ENCODE measurements around the gene CFAP119.
A peak's percentile ranks its signal among the peaks of the same experiment; 100 is the strongest.

CFAP119 gene

DNA sequence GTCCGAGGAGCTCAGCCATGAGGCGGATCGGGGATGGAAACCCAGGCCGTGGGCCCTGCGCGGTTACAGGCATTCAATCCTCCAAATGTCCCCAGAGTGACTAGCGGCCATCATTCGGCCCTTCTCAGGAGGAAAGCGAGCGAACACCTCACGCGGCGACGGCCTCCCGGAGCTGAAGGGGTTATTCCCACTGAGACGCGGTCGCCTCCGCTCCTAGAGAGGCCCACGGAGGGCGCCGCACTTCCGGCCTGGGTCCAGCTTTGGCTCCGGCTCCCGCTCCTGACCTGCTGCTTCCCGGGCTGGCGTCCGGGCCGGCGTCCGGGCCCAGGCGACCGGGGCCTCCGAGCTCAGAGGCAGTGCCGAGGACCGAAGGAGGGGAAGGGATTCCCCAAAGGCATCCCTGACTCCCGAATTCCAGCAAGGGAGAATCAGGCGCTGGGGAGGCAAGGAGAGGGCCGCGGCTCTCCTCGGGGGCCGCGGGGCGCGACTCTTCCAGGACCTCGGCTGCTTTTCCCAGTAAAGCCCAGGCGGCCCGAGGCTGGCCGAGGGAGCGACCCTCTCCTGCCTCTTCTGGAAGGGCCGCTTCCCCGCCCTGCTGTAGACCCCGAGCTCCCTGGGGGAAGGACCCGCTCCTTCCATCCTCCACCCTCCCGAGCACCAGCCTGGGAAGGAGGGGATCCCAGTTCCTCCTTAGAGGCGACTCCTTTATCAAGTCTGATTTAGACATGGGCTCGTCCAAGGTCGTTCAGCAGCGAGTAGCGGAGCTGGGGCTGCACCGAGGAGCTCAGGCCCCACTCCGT, 43.7 kb upstream of the CFAP119 start:
- Histone ChIP-seq H2BK120ac (ENCODE audit: low read depth, low read length) (no peak overlapping the region), H3K9ac (ENCODE audit: low read depth, low read length, poor library complexity) (peak overlapping the region; percentile 83), H2BK5ac (ENCODE audit: low read length) (peak overlapping the region; percentile 87), H3K4me1 (ENCODE audit: control insufficient read depth in 2 of 2, insufficient read depth in 1 of 2, low read depth in 1 of 2, low read length in 2 of 2) (peaks cover 3 to 7% of the 10 kb centered on the region in 2 donors), H2BK12ac (ENCODE audit: low read length) (no peak overlapping the region), H3K18ac (ENCODE audit: low read length) (peak overlapping the region; percentile 96), H3K4ac (ENCODE audit: low read length) (peak overlapping the region; percentile 53), H2AFZ (ENCODE audit: low read length) (peak overlapping the region; percentile 95), H3K14ac (ENCODE audit: low read length) (peak overlapping the region; percentile 97), H2AK5ac (ENCODE audit: low read depth, low read length) (peak overlapping the region; percentile 31), H4K8ac (ENCODE audit: low read depth, low read length) (no peak overlapping the region), H3K4me2 (ENCODE audit: insufficient read depth, low read length, poor library complexity, severe bottlenecking) (peak overlapping the region; percentile 78), H4K91ac (ENCODE audit: low read depth, low read length, poor library complexity) (no peak overlapping the region), H2BK15ac (ENCODE audit: low read length) (peak overlapping the region; percentile 77), H3K27me3 (ENCODE audit: control insufficient read depth in 3 of 3, insufficient read depth in 3 of 3, low read depth in 1 of 3, low read length in 3 of 3) (peaks cover 0 to 2% (median 0%) of the 10 kb centered on the region in 3 experiments), H3K4me3 (ENCODE audit: low read length in 2 of 2) (peak overlapping the region; percentile 85 to 91), H3K27ac (replicated peaks; ENCODE audit: low read length) (peak overlapping the region; percentile 82), H3K9me3 (replicated peaks in 1 of 2; ENCODE audit: control insufficient read depth in 2 of 2, insufficient read depth in 1 of 2, low read depth in 1 of 2, low read length in 2 of 2) (no peaks in the 10 kb centered on the region), H3K23ac (ENCODE audit: low read depth, low read length, poor library complexity) (peak overlapping the region; percentile 75), H3K36me3 (replicated peaks in 1 of 2; ENCODE audit: control insufficient read depth in 2 of 2, insufficient read depth in 2 of 2, low read length in 2 of 2) (no peaks in the 10 kb centered on the region), H3K79me1 (ENCODE audit: low read depth, low read length) (no peaks in the 10 kb centered on the region)
- no CpG with 5 or more reads among the region's 62 CpGs for WGBS, 2 donors (ENCODE audit: extremely low coverage in 2 of 2, insufficient read length in 2 of 2, insufficient replicate concordance in 1 of 2)
- peak; percentile 75 for DNase-seq (ENCODE audit: low spot score)

DNA sequence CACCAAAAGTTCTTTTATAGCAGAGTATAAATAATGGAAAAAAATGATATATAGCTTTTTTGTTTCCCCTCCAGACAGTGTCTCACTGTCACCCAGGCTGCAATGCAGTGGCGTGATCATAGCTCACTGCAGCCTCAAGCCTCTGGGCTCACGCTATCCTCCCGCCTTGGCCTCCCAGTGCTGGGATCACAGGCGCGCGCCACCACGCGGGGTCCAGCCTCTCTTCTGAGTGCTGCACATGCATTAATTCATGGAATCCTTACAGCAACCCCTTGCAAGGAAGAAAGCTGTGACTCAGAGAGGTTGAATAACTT, 43.2 kb upstream of the CFAP119 start:
- Histone ChIP-seq H3K27ac (replicated peaks; ENCODE audit: low read length) (no peak overlapping the region), H2BK15ac (ENCODE audit: low read length) (peak overlapping the region; percentile 77), H3K4ac (ENCODE audit: low read length) (no peak overlapping the region), H4K91ac (ENCODE audit: low read depth, low read length, poor library complexity) (no peak overlapping the region), H2BK5ac (ENCODE audit: low read length) (no peak overlapping the region), H3K9ac (ENCODE audit: low read depth, low read length, poor library complexity) (peak overlapping the region; percentile 0), H3K4me1 (ENCODE audit: control insufficient read depth in 2 of 2, insufficient read depth in 1 of 2, low read depth in 1 of 2, low read length in 2 of 2) (peaks cover 3 to 7% of the 10 kb centered on the region in 2 donors), H3K4me2 (ENCODE audit: insufficient read depth, low read length, poor library complexity, severe bottlenecking) (peak overlapping the region; percentile 78), H2AK5ac (ENCODE audit: low read depth, low read length) (no peak overlapping the region), H3K18ac (ENCODE audit: low read length) (peak overlapping the region; percentile 68), H2BK12ac (ENCODE audit: low read length) (no peak overlapping the region), H3K14ac (ENCODE audit: low read length) (no peak overlapping the region), H4K8ac (ENCODE audit: low read depth, low read length) (no peak overlapping the region), H3K23ac (ENCODE audit: low read depth, low read length, poor library complexity) (no peak overlapping the region), H2BK120ac (ENCODE audit: low read depth, low read length) (no peak overlapping the region), H3K9me3 (replicated peaks in 1 of 2; ENCODE audit: control insufficient read depth in 2 of 2, insufficient read depth in 1 of 2, low read depth in 1 of 2, low read length in 2 of 2) (no peaks in the 10 kb centered on the region), H3K4me3 (ENCODE audit: low read length in 2 of 2) (peak overlapping the region; percentile 85 to 91), H2AFZ (ENCODE audit: low read length) (peak overlapping the region; percentile 95), H3K36me3 (replicated peaks in 1 of 2; ENCODE audit: control insufficient read depth in 2 of 2, insufficient read depth in 2 of 2, low read length in 2 of 2) (no peaks in the 10 kb centered on the region), H3K27me3 (ENCODE audit: control insufficient read depth in 3 of 3, insufficient read depth in 3 of 3, low read depth in 1 of 3, low read length in 3 of 3) (peaks cover 0 to 2% (median 0%) of the 10 kb centered on the region in 3 experiments), H3K79me1 (ENCODE audit: low read depth, low read length) (no peaks in the 10 kb centered on the region)
- peak; percentile 21 for DNase-seq (ENCODE audit: low spot score)
- WGBS, 2 donors (ENCODE audit: extremely low coverage in 2 of 2, insufficient read length in 2 of 2, insufficient replicate concordance in 1 of 2), result no CpG with 5 or more reads among the region's 8 CpGs

DNA sequence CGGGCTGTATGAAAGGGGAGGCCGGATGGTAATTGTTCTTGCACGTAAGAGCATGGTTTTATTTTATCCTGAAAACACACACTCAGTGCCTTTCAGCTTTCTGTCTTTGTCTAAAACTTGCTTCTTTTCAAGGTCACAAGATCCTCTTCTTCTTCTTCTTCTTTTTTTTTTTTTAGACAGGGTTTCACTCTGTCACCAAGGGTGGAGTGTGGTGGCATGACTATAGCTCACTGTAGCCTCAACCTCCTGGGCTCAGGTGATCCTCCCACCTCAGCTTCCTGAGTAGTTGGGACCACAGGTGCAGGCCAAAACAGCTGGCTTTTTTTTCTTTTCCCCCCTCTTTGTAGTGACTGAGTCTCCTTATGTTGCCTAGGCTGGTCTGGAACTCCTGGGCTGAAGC, 41.1 kb upstream of the CFAP119 start:
- H3K14ac ChIP-seq (ENCODE audit: low read length), result no peak overlapping the region
- H3K4me3 ChIP-seq (ENCODE audit: low read length in 2 of 2), result no peak overlapping the region
- no peak overlapping the region for H3K4me2 ChIP-seq (ENCODE audit: insufficient read depth, low read length, poor library complexity, severe bottlenecking)
- no peak overlapping the region for H3K23ac ChIP-seq (ENCODE audit: low read depth, low read length, poor library complexity)
- peaks cover 0 to 2% (median 0%) of the 10 kb centered on the region in 3 experiments for H3K27me3 ChIP-seq (ENCODE audit: control insufficient read depth in 3 of 3, insufficient read depth in 3 of 3, low read depth in 1 of 3, low read length in 3 of 3)
- no peak for DNase-seq (ENCODE audit: low spot score)
- H3K36me3 ChIP-seq (replicated peaks in 1 of 2; ENCODE audit: control insufficient read depth in 2 of 2, insufficient read depth in 2 of 2, low read length in 2 of 2), result no peaks in the 10 kb centered on the region
- no peak overlapping the region for H2BK120ac ChIP-seq (ENCODE audit: low read depth, low read length)
- no peak overlapping the region for H2BK12ac ChIP-seq (ENCODE audit: low read length)
- no CpG with 5 or more reads among the region's 3 CpGs for WGBS, 2 donors (ENCODE audit: extremely low coverage in 2 of 2, insufficient read length in 2 of 2, insufficient replicate concordance in 1 of 2)
- H3K79me1 ChIP-seq (ENCODE audit: low read depth, low read length), result no peaks in the 10 kb centered on the region
- H3K4ac ChIP-seq (ENCODE audit: low read length), result no peak overlapping the region
- no peak overlapping the region for H2BK15ac ChIP-seq (ENCODE audit: low read length)
- no peak overlapping the region for H4K91ac ChIP-seq (ENCODE audit: low read depth, low read length, poor library complexity)
- H3K27ac ChIP-seq (replicated peaks; ENCODE audit: low read length), result no peak overlapping the region
- H3K4me1 ChIP-seq (ENCODE audit: control insufficient read depth in 2 of 2, insufficient read depth in 1 of 2, low read depth in 1 of 2, low read length in 2 of 2), result peaks cover 3 to 7% of the 10 kb centered on the region in 2 donors
- H3K18ac ChIP-seq (ENCODE audit: low read length), result no peak overlapping the region
- peak overlapping the region; percentile 74 for H2AFZ ChIP-seq (ENCODE audit: low read length)
- H3K9me3 ChIP-seq (replicated peaks in 1 of 2; ENCODE audit: control insufficient read depth in 2 of 2, insufficient read depth in 1 of 2, low read depth in 1 of 2, low read length in 2 of 2), result no peaks in the 10 kb centered on the region
- H4K8ac ChIP-seq (ENCODE audit: low read depth, low read length), result no peak overlapping the region
- no peak overlapping the region for H3K9ac ChIP-seq (ENCODE audit: low read depth, low read length, poor library complexity)
- no peak overlapping the region for H2BK5ac ChIP-seq (ENCODE audit: low read length)
- no peak overlapping the region for H2AK5ac ChIP-seq (ENCODE audit: low read depth, low read length)

DNA sequence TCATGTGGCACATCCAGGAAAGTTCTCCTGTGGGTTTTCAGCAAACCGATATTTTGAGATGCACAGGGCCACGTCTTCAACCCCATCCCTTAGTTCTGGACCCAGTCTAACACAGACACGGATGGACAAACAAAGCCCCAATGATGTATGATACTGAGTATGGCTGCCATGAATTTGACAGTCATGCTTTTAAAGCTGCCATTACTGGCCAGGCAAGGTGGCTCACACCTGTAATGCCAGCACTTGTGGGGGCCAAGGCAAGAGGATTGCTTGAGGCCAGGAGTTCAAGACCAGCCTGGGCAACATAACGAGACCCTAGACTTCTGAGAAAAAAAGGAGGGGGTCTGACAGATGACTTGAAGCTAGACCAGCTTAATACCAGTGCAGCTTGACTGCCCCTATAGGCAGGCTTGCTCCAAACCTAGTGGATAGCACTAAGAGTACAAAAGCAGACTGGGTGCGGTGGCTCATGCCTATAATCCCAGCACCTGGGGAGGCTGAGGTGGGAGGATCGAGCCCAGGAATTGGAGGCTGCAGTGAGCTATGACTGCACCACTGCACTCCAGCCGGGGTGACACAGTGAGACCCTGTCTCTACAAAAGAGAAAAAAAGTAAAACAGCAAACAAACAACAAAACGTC, 35.9 kb upstream of the CFAP119 start:
- H3K36me3 ChIP-seq (replicated peaks in 1 of 2; ENCODE audit: control insufficient read depth in 2 of 2, insufficient read depth in 2 of 2, low read length in 2 of 2), result no peaks in the 10 kb centered on the region
- no peak overlapping the region for H3K4me2 ChIP-seq (ENCODE audit: insufficient read depth, low read length, poor library complexity, severe bottlenecking)
- H3K27me3 ChIP-seq (ENCODE audit: control insufficient read depth in 3 of 3, insufficient read depth in 3 of 3, low read depth in 1 of 3, low read length in 3 of 3), result peaks cover 0 to 5% (median 0%) of the 10 kb centered on the region in 3 experiments
- H2BK120ac ChIP-seq (ENCODE audit: low read depth, low read length), result no peak overlapping the region
- H2BK5ac ChIP-seq (ENCODE audit: low read length), result no peak overlapping the region
- no peak overlapping the region for H3K18ac ChIP-seq (ENCODE audit: low read length)
- no peak overlapping the region for H3K23ac ChIP-seq (ENCODE audit: low read depth, low read length, poor library complexity)
- WGBS, 2 donors (ENCODE audit: extremely low coverage in 2 of 2, insufficient read length in 2 of 2, insufficient replicate concordance in 1 of 2), result no CpG with 5 or more reads among the region's 8 CpGs
- H2AK5ac ChIP-seq (ENCODE audit: low read depth, low read length), result no peak overlapping the region
- no peak overlapping the region for H3K4me3 ChIP-seq (ENCODE audit: low read length in 2 of 2)
- no peak overlapping the region for H2AFZ ChIP-seq (ENCODE audit: low read length)
- H3K27ac ChIP-seq (replicated peaks; ENCODE audit: low read length), result no peak overlapping the region
- H3K4ac ChIP-seq (ENCODE audit: low read length), result no peak overlapping the region
- H3K14ac ChIP-seq (ENCODE audit: low read length), result no peak overlapping the region
- H4K91ac ChIP-seq (ENCODE audit: low read depth, low read length, poor library complexity), result no peak overlapping the region
- H3K9me3 ChIP-seq (replicated peaks in 1 of 2; ENCODE audit: control insufficient read depth in 2 of 2, insufficient read depth in 1 of 2, low read depth in 1 of 2, low read length in 2 of 2), result no peaks in the 10 kb centered on the region
- H2BK12ac ChIP-seq (ENCODE audit: low read length), result no peak overlapping the region
- no peak overlapping the region for H2BK15ac ChIP-seq (ENCODE audit: low read length)
- H3K79me1 ChIP-seq (ENCODE audit: low read depth, low read length), result no peaks in the 10 kb centered on the region
- no peak for DNase-seq (ENCODE audit: low spot score)
- H4K8ac ChIP-seq (ENCODE audit: low read depth, low read length), result no peak overlapping the region
- H3K4me1 ChIP-seq (ENCODE audit: control insufficient read depth in 2 of 2, insufficient read depth in 1 of 2, low read depth in 1 of 2, low read length in 2 of 2), result no peaks in the 10 kb centered on the region
- H3K9ac ChIP-seq (ENCODE audit: low read depth, low read length, poor library complexity), result no peak overlapping the region

All from neuronal stem cell (in vitro differentiated cells).